ENCODE measurements around the gene ILF2.
A peak's percentile ranks its signal among the peaks of the same experiment; 100 is the strongest.
"Not testable (repeated sequence)": the region's sequence is repeated elsewhere in the genome, so short reads cannot be mapped to it uniquely, and the experiment has no call there.

ILF2 gene

DNA sequence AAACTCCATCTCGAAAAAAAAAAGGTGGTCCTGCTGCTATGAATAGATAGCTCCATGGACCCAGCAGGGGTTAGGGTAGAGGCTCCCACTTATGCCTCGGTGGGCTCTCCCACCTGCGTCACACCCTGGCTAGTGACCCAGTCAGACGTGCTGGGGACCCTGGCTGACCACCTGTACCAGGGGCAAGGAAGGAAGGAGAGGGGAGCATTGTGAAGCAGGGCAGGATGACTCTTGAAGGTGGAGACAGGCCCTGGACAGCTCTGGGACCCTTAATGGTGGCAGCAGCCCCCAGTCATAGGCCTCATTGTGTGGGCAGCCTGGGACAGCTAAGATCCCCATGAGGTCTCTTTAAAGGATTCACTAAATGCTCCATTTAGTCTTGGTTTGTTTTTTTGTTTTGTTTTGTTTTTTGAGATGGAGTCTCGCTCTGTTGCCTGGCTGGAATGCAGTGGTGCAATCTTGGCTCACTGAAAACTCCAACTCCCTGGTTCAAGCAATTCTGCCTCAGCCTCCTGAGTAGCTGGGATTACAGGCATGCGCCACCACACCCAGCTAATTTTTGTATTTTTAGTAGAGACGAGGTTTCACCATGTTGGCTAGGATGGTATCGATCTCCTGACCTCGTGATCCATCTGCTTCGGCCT, 22.7 kb downstream of the ILF2 start:
- DNase-seq = no peak

DNA sequence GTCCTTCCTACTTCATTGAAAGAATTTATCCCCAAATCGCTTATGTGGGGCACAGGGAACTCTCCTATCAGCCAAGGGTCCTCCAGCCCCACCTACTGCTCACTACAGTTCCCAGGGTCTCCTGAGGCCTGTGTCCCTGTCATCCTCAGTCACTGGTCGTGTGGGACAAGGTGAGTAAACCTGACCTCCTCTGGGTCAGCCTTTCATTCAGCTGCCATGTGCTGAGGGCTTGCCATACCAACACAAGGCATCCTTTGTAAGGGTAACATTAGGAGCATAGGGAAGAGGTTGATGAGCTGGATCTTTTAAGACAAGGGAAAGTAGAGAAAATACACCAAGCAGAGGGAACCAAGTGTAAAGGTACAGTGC, 23.5 kb downstream of the ILF2 start:
- DNase-seq = no peak

DNA sequence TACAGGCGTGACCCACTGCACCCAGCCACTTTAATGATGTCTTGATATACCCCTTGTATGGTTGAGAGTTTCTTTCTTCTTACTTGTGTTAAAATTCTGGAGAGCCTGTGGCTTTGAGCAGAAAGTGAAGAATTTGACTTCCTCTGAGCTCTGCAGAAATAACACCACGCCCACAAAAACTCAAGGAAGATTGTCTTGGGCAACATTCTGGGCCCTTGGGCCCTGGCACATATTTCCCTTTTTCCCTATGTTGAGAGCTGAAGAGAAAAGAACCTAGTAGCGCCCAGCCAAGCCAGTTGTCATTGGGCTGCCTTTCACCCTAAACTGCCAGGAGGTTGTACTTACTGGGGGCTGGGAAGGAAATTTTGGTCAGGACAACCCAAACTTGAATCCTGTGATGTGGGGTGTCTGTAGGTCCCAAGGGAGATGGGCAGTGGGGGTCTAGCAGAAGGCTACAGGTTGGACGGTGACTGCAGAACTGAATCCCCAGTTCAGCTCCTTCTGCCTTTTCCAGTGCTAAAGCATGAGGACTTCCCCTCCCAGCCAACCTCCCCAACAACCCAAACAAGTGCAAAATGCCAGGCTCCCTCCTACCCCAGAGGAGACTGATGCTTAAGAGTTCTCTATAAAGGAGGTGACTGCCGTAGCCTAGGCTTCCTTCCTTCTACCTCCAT, 24.0 kb downstream of the ILF2 start:
- no peak for DNase-seq

DNA sequence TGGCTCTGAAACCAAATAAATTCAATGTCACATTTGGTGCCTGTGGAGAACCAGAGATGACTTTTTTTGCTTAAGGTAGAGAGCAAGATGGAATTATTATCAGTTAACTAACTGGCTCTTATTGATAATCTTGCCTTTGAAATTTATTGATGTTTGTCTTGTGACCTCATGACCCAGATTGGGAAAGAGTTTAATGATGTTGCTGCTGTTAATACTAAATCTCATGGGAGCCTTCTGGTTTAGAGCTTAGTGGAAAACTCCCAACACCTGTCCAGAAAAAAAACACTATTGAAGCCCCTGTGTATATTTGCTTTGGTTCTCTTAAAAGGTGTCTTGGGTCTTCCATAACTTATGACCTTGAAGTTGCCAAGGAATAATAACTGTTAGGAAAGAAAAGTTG, 27.0 kb downstream of the ILF2 start:
- no peak for DNase-seq

DNA sequence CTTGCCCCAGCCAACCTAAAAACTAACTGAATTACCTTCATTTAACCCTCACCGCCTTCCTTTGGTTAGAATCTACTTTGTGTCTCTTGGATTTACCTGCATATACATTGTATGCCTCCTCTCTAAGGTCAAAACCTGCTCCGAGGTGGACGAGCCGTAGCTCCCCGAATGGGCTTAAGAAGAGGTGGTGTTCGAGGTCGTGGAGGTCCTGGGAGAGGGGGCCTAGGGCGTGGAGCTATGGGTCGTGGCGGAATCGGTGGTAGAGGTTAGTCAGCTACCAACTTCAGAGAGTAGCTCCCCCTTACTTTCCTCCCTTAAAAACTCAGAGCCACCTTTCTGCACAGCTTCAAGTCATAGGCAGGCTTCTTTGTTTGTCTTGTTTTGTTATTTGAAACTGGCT, 27.7 kb downstream of the ILF2 start:
- no peak for DNase-seq

DNA sequence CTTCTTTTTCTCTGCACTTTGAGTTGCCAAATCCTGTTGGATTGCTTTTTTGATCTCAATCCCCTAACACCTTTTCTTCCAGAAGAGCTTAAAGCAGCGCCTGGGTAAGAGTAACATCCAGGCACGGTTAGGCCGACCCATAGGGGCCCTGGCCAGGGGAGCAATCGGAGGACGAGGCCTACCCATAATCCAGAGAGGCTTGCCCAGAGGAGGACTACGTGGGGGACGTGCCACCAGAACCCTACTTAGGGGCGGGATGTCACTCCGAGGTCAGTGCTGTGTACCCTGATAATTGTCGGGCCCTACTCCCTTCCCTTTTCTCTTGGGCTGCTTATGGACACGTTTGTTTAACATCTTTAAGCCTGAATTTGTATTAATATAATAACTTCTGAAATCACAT, 28.6 kb downstream of the ILF2 start:
- no peak for DNase-seq

DNA sequence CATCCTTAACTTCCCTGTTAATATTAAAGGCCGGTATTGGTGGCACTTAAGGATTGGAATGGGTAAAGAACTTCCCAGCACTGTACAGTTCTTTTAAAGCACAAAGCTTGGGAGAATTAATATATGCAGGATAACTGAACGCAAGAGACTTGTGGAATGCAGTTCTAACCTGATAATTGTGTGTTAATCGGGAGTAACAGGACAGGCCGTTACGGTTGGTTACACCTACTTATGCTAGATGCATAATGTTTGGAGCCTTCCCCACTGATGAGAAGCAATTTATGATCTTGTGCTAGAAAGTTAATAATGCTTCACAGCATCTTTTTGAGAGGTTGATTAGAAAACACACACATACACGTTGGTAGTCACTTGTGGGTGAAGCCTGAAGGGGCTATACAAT, 29.9 kb downstream of the ILF2 start:
- DNase-seq = no peak

DNA sequence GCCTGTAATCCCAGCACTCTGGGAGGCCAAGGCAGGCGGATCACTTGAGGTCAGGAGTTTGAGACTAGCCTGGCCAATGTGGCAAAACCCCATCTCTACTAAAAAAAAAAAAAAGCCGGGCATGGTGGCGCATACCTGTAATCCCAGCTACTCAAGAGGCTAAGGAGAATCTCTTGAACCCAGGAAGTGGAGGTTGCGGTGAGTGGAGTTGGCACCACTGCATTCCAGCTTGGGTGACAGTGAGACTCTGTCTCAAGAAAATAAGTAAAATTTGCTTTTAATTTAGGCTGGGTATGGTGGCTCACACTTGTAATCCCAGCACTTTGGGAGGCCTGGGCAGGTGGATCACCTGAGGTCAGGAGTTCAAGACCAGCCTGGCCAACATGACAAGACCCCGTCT, 30.6 kb downstream of the ILF2 start:
- DNase-seq = not testable (repeated sequence)

DNA sequence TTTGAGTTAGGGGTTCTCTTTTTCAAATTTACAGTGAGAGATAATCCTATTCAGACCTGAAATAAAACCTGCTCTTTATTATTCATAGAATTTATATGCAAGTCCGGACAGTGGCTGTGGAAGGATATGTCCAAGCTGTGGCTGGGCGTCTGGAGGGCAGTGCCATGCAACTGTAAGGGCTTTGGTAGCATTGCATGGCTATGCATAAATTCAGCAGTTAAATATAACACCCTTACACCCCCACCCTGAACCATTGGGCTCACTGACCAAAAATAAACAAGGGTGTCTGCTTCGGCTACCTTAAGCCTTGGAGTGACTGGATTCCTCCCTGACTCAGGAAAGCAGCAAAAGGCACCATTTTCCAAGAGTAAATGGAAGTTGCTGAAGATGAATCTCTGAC, 31.5 kb downstream of the ILF2 start:
- DNase-seq = no peak

DNA sequence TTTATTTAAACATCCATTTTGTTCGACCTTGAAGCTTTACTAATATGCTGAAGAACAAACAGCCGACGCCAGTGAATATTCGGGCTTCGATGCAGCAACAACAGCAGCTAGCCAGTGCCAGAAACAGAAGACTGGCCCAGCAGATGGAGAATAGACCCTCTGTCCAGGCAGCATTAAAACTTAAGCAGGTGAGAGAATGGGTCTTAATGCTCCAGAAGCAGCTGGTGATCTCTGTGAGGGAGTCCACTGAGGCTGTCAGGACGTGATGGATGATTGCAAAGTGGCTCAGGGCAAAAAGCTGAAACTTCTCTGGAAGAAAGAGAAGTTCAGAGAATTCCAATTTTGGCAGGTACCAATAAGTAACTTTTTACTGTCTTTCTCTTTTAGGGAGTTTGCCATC, 32.5 kb downstream of the ILF2 start:
- DNase-seq = no peak

DNA sequence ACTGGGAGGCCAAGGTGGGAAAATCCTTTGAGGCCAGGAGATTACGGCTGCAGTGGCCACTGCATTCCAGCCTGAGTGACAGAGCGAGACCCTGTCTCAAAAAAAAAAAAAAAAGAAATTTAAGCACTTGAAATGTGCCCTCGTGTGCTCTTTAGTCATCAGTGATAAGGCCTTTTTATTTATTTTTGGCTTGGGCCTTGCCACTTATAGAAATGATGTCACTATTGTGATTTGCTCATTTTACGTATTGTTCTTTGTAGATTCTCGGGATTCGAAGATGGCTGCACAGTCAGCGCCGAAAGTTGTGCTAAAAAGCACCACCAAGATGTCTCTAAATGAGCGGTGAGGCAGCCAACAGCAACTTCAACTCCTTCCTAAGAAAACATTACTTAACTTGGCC, 34.5 kb downstream of the ILF2 start:
- no peak for DNase-seq

DNA sequence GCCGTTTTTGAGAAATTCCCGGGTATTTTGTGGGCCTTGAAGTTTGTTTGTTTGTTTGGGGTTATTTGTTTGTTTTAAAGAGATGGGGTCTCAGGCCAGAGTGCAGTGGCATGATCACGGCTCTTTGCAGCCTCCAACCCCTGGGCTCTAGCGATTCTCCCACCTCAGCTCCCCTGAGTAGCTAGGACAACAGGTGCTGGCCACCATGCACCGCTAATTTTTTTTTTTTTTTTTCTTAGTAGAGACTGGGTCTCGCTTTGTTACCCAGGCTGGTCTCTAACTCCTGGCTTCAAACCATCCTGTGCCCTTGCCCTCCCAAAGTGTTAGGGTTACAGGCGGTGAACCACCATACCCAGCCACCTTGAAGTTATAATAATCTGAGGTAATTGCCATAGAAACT, 34.9 kb downstream of the ILF2 start:
- no peak for DNase-seq

DNA sequence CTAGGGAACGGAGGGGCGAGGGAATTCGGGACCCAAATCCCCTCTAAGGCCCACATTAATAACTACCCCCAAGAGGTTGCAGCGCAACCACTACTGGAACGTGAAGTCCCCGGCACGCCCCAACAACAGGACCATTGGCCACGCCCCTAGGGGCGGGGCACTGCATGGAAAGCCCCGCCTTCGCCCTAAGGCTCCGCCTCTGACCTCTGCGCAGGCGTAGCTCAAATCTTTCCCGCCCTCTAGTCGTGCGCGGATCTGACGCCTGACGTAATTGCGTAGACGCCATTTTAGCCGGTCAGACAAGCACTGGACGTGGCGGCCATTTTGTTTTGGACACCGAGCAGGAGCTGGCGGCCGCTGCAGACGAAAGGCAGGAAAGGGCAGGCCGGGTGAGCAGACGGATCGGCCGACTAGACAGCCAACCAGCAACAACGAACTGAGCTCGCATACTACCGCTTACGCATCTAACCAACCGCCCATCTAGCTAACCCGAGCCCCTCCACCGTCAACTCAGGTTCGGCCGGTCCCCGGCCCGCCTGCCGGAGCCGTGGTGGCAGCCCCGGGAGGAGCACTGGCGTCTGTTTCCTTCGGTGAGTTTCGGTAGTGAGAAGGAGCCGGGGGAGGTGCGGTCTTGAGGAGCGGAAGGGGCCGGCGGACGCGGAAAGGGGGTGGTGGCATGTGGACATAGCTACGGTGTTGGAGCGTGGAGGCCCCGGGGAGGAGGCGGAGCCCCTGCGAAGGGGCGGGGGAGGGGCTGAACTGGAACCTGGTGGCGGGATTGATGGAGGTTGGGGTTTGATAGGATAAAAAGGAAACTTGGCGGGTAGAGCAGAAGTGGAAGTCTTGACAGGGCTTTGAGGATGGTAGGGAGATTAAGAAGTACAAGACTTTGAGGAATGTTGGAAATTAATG, 36.8 kb downstream of the ILF2 start, which contains the start of gene CHTOP:
Gene CHTOP, plus strand, starts transcription at position 313 of the 912 bp plus-strand sequence. CDS start 2,523 bp downstream, outside the sequence.
- DNase-seq = peak; percentile 97

DNA sequence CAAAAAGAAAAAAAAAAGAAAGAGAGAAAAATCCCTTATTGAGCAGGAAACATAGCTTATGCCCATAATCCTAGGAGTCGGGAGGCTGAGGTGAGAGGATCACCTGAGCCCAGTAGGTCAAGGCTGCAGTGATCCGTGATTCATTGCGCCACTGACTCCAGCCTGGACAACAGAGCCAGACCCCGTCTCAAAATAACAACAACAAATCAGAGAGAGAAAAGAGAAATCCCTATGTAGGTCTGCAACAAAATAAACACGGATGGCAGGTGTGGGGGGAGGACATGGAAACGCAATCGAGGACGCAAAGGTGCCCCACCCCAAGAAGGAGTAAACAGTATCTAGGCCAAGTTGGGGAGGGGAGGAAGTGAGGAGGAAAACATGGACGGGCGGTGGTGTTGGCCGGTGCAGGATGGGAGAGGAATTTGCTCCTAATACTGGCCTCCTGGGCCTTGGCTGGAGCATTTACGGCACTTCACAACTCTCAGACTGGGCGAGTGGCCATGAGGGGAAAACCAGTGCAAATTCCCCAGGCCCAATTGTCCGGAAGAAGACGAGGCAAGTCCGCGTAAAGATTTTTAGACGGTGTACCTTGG, 37.5 kb downstream of the ILF2 start:
- no peak for DNase-seq

DNA sequence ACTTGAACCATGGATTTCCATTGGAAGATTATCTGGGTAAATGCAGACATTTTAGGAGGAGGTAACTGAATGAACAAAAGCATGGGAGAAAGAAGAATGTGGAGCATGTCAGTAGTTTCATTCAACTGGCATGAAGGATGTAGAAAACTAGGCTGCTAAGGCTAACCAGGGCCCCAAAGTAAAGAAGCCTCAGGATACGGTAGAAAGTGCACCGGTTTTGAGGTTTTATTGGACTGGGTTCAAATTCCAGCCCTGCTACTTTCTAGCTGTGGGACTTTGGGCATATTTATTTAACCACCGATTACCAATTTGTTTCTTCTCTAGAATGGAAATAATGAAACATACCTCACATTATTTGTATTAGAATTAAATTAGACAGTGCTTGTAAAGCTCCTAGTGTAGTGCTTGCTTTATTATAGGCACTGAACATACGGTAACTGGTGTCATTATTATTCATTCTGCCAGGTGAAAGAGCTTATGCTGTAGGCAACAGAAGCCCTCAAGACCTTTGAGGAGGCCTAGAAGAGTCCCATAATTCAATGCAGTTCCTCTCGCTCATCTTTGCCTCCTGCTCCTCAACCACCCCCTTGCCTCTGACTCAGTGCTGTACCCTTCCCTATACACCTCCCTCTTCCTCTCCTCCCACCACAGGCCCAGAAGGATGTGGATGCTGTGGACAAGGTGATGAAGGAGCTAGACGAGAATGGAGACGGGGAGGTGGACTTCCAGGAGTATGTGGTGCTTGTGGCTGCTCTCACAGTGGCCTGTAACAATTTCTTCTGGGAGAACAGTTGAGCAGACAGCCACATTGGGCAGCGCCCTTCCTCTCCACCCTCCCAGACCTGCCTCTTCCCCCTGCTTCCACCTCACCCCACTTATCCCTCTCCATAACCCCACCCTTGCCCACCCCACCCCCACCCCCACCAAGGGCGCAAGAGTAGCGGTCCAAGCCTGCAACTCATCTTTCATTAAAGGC, 39.5 kb downstream of the ILF2 start:
- DNase-seq = no peak

DNA sequence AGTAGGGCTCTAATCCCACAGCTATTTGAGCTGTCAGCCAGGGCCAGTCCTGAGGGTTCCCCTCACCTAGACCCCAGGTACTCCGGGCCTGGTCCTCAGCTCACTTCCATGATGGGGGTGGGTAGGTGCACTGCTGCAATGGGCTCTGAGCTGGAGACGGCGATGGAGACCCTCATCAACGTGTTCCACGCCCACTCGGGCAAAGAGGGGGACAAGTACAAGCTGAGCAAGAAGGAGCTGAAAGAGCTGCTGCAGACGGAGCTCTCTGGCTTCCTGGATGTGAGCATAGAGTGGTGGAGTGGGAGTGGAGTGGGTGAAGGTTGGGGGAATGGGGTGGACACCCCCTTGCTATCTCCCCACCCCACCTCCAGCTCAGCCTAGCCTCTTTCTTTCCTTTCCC, 40.4 kb downstream of the ILF2 start:
- no peak for DNase-seq

DNA sequence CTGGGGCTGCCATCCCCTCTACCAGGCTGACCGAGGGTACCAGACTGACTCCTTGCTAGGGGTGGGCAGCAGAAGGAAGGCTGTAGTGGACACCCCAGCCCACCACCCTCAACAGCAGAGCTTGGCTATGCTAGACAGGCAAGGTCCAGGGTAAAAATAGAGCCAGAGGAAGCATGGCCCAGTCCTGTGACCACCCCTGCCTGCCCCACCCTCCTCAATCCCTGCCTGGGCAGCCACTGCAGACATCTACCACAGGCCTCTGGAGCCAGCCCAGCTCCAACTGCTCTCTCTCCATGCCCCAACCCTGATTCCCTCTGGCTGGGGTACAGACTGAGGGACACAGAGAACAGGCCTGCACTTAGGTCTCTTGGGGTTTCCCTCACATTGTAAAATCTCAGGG, 40.8 kb downstream of the ILF2 start:
- DNase-seq = no peak

DNA sequence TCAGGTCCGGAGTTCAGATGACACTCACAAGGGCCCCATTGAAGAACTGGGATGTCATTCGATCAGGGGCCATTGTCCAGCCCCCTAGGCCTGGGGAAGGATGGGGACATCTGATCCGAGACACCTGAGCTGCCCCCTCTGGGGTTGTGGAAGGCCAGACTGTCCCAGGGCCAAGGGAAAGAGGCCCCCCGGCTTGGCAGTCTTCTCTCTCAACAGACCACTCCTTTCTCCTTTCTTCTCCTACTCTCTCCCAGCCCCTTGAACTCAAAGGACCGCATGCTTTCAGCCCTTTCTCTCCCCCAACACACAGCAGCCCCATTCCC, 41.5 kb downstream of the ILF2 start:
- no peak for DNase-seq

DNA sequence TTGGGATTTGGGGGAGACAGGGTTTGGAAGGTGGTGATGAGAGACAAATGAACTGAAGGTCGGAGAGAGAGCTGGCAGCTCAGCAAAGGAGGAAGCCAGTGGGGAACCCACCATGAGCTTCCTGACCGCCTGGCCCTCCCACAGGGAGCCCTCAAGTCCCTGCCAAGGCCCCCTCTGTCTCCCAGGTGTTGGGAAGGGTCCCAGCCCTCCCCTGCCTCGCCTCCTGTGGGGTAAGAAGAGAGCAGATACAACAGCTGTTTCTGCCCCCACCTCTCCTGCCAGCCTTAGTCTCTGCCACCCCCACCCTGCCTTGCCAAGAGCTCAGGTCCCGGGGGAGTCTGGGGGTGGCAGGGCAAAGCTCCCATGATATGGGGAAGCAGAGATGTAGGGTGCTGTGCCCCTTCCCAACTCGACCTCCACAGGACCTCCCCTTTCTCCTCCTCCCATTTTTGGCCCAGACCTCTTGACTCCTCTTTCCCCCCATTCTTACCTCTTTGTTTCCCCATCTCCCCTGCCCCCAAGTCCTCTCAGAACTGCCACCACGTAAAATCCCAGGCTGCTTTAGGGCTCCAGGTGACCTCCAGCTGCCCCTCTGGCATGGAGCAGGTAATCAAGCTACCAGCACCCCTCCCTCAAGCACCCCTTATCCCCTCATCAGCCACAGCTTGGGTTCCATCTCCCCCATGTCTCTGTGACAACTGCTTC, 42.0 kb downstream of the ILF2 start:
- DNase-seq = no peak

DNA sequence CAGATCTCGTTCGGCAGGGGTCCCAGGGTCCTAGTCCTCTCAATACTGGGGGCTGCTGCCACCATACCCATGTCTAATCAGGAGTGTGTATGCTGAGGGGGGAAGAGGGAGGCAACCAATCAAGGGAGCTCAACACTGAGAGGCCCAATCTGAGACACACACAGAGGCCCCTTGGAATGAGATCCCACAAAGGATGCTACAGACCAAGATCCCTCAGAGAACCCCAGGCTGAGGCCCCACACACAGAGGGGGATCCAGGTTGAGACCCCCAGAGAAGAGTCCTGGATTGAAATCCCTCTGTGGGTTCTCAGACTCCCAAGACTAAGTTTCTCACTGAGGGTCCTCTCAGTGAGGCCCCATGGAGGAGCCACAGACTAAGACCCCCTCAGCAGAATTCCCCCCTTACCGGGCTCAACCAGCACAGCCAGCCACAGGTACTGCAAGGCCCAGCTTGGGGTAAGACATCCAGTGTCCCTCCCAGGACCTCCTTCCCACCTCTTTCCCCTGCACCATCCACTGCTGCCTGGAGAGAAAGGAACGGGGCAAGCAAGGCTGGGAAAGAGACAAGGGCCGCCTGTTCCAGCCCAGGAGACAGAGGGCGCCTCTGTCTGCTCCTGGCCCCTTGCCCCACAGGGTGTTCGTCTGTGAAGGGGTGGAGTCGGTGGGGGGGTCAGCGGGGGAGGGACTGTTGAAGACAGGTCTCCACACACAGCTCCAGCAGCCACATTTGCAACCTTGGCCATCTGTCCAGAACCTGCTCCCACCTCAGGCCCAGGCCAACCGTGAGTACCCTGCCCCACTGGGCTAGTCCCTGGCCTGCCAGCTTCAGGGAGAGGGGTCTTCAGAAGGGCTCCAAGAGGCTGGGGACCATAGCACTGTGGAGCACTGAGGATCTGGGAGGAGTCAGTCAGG, 42.8 kb downstream of the ILF2 start, which contains the start of gene S100A1:
Gene S100A1, plus strand, starts transcription at position 720 of the 912 bp plus-strand sequence. CDS start 2,088 bp downstream, outside the sequence.
- no peak for DNase-seq
